T-helper 22 cell (primary cell): Measurements from ENCODE around the gene GNLY.
"Not testable (repeated sequence)": the region's sequence is repeated elsewhere in the genome, so short reads cannot be mapped to it uniquely, and the experiment has no call there.

Experiments used
- DNase-seq: peaks from one replicate; pipeline ENCODE4 v3.0.0-alpha.2; 2020; ENCODE audit warnings: low read depth

Gene GNLY

DNA sequence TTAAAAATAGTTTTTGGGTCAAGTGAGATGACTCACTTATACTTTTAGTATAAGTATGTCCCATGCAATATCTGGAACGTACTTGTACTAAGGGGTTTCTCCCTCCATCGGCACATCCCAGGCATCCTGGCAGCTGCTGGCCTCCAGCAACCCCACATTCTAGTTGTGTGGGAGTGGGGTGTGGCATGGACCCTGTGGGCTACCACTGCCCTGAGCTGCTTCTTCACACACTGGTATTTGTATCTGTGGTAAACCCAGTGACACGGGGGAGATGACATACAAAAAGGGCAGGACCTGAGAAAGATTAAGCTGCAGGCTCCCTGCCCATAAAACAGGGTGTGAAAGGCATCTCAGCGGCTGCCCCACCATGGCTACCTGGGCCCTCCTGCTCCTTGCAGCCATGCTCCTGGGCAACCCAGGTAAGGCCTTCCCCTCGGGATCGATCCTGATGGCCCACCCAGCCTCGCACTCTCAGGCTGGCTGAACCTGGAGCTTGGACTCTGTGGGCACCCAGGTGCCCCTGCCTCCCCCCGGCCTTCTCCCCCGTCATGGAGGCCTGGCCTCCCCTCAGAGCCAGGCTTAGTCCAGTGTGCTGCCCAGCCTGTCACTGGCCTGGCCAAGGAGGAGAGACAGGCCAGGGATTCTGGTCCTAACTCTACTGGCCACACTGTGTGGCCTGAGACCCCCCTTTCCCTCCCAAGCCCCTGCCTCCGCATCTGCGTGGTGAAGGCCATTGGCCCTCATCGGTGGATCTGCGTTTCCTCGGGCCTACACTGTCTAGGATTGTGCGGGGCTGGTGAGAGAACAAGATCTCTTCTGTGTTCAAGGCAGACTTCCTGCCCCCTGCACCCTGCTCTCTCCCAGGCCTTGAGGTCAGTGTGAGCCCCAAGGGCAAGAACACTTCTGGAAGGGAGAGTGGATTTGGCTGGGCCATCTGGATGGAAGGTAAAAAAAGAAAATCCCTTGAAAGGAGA lies at the start of gene GNLY:
Gene GNLY, plus strand, starts transcription at position 307 of the 974 bp plus-strand sequence. Its CDS starts 61 bp downstream, at position 368.
- DNase-seq = no peak

DNA sequence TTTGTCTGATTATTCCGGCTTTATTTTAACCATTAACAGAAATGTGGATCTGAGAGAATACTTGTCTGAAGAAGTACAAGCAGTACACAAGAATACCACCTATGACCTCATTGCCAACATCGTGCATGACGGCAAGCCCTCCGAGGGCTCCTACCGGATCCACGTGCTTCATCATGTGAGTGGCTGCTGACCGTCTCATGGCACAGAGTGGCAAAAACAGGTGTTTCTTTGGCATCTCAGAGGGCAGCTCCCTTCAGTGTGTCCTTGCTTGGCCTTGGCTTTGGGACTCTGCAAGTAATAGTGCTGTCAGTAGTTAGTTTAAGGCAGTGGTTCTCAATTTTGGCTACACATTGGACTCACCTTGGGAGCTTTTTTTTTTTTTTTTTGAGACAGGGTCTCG lies 49.2 kb upstream of the GNLY start:
- no peak for DNase-seq

DNA sequence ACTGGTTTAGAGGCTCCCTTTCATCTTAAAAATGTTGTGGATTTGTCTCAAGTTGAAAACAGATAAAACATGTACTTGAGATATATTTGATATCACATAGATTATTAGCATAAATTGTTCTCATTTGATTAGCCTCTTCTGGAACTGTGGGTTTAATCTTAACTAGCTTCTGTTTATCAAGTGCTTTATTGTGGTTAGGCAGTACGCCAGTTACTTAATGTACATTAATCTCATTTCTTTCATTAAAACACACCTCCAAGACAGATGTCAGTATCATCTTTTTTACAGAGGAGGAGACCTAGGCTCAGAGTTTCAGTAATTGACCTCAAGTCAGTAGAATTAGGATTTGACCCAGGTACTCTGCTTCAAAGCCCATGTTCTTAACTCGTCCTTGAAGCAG lies 48.0 kb upstream of the GNLY start:
- DNase-seq = no peak

DNA sequence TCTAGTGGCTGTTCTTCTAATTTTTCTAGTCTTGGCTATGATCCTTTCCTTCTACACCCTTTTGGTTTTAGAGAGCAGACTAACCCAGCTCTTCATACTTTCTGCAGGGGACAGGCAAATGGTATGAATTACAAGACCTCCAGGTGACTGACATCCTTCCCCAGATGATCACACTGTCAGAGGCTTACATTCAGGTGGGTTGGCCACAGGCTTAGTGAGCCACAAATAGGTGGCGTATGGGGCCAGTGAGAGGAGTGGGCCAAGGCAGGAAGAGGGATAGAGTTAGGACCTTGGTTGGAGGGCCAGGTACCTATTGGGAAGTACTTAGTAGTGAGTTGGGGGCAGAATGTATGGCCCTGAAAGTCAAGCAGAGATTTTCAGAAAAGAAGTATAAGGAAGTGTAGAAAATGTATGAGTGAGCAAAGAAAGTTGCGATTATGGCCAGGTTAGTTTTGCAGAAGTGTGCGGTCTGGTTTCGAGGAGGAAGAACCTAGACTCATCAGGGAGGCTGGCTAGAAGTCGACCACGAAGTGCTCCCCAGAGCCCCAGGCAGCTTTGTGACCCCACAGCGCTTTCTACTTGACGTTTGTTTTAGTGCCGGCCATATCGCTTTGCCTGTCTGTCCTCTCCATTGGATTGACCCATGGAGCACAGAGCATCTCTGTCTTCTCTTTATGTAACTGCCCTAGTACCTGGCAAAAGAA lies 46.2 kb upstream of the GNLY start:
- DNase-seq = no peak

DNA sequence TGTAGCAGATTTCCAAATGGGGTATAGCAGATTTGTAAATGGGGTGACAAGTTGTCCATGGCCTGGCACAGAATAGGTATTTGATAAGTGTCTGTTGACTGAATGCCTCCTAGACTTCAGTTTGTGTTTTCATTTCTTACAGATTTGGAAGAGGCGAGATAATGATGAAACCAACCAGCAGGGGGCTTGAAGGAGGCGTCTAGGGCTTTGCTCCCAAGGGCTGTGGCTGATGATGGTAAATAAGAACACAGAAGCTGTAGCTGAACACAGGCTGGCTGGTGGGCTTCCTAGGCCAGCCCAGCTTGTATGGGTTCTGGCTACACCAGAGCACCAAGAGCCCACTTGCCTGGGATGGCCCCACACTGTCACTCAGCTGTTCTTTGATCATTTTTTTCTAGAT lies 45.5 kb upstream of the GNLY start:
- DNase-seq = no peak

DNA sequence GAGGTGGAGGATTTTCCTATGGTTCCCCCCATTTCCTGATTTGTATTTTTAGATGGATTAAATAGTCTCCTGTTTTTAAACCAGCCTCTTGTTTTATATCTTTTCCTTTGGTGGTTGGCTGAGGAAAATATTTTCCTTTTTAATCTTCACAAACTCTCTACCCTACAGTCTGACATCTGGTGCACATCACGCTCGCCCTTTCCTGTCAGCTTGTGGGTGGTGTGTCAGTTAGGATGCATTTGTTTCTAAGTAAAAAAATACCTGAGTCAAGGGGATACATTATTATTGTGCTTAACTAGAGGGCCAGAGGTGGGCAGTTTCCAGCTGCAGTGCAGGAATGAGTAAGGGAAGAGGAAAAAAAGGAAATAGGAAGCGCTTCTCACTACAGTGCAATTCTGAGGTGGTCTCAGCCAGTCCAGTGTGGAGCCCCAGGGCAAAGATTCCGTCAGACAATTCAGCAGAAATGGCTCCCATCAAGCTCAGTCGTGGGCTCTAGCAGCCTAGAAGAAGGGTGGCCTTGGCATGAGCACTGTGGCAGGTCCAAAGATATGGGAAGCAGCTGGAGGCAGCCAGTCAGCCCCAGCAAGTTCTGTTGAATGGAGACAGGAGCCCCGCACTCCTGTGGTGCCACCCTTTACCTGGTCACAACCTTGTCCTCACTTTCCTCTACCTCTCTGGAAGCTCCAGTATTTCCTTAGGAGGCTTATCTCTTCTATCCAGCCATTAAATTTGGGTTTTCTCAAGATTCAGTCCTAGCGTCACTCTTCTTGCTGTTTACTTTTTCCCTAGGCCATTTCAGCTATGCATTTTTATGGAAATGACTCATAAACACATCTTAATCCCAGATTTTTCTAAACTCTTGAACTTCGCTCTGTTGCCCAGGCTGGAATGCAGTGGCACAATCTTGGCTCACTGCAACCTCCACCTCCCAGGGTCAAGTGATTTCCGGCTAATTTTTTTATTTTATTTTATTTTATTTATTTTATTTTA lies 44.7 kb upstream of the GNLY start:
- DNase-seq = no peak

DNA sequence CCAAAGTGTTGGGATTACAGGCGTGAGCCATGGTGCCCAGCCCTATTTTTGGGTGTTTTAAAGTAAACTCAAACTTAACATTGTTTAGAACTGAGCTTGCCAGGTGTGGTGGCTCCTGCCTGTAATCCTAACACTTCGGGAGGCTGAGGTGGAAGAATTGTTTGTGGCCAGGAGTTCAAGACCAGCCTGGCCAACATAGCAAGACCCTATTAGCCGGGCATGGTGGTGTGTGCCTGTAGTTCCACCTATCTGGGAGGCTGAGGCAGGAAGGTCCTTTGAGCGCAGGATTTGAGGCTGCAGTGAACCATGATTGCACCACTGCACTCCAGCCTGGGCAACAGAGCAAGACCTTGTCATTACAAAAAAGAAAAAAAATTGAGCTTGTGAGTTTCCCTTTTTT lies 43.7 kb upstream of the GNLY start:
- no peak for DNase-seq

DNA sequence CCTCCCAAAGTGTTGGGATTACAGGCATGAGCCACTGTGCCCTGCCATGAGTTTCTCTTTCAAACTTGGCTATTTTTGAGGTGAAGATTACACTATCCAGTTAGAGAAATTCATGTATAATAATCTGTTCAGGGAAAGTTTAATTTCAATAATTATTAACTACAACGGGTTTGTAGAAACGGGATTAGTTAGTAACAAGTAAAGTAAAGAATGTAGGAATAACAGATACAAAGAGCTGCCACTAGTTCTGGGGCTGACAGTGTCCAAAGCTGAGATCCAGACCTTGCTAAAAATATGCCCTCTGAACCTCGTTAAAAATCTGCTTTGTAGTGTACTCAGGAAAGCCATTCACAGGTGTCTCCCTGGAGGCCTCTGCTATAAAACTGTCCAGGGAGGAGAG lies 43.1 kb upstream of the GNLY start:
- DNase-seq = no peak

DNA sequence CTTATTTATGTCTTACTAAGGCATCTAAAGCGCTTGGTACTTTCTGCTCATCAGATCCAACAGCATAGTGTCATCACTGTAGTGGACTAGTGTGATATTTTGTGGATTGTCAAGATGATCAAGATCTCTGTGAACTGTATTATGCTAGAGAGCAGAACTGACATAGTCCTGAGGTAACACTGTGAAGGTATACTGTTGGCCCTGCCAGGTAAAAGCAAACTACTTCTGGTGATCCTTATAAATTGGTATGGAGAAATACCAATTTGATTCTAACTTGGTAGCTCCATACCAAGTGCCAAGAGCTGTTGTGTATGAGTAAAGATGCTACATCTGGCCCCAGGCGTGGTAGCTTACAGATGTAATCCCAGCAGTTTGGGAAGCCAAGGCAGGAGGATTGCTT lies 42.1 kb upstream of the GNLY start:
- no peak for DNase-seq

DNA sequence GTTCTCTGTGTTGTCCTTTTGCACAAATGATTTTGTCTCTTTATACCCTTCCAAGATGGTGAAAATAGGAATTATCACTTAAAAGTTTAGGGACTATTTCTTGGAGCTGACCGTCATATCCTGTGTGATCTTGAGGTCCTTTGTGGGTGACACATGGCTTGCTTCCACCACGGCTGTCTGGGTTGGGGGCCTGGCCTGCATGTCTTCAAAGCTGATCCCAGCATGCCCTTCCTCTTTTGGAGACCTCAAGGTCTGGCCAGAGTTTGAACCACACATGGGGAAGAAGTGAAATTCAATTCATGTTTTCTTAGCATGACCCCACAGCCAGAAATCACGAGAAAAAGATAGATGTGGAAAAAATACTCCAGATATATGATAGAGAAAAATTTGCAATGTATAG lies 40.2 kb upstream of the GNLY start:
- DNase-seq = no peak

DNA sequence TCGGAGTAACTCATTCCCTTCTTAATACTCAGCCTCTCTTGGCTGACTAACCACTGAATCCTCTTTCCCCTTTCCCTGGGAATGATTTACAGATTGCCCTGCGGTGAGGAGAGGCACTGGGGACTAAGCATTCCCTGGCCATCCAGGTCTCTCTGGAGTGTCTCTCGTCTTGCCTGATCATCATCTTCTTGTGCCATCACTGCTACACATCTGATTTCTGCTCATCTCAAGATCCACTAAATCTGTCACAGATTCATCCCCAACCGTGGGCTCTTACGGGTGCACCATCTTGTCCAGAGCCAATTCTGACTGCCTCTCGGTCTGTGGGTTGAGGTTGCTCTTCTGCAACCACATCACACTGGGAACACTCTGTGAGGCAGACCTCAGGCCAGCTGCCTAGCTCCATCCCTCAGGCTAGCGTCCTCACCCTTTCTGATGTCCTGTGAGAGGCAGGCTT lies 38.2 kb upstream of the GNLY start:
- no peak for DNase-seq

DNA sequence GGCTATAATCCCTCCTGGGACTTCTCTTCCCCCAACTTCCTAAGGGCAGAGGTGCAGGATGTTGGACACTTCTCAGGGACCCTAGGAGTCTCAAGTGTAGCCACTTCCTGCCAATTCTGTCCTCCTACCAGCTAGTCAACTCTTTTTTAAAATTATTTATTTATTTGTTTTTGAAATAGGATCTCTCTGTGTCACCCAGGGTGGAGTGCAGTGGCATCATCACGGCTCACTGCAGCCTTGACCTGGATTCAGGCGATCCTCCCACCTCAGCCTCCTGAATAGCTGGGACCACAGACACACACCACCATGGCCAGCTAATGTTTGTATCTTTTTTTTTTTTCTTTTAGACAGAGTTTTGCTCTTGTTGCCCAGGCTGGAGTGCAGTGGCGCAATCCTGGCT lies 37.7 kb upstream of the GNLY start:
- no peak for DNase-seq

DNA sequence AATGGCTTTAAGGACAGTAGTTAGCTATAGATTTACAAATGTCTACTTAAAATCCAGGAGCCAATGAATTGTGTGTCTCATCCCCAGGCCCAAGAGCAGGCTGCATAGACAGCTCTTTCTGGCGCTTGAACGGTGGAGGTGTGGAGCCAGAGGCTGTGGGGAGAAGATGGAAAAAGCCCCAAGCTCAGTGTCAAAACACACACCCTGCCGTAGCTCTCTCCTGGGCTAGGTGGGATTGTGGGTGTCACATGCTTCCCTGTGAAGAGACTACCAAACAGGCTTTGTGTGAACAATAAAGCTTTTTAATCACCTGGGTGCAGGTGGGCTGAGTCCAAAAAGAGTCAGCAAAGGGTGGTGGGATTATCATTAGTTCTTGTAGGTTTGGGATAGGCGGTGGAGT lies 36.8 kb upstream of the GNLY start:
- DNase-seq = not testable (repeated sequence)

DNA sequence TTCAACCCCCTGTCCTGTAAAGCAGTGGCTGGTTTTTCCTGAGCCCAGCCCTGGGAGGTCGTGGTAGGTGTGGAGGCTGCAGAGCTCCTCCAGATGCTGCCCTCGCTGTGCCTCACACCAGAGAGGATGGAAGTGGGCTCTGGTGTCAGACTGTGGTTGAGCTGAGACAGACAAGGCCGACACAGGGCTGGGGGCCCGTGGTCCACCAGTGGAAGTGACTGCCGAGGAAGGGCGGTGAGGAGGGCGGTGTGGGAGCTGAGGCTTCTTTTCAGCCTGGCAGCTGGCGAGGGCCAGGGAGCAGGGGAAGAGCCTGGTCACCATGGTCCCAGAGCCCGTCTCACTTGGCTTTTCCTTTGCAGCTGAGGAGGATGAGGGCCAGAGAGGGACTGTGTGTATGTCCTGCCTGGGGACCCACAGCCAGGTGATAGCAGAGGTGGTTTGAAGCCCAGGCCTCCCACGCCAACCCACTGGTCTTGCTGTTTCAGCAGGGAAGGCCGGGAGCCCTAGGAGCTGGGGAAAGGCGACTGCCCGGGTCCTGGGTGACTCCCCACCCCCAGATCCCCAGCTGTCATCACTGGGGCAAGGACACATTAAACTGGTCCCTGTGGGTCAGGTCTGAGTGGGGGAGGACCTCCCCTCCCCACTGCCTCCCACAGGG lies 34.7 kb upstream of the GNLY start:
- no peak for DNase-seq

DNA sequence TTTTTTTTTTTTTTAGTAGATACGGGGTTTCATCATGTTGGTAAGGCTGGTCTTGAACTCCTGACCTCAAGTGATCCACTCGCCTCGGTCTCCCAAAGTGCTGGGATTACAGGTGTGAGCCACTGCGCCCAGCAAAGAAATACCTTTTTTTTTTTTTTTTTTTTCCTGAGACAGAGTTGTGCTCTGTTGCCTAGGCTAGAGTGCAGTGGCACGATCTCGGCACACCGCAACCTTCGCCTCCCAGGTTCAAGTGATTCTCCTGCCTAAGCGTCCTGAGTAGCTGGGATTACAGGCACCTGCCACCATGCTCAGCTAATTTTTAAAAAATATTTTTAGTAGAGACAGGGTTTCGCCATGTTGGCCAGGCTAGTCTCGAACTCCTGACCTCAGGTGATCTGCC lies 33.9 kb upstream of the GNLY start:
- DNase-seq = not testable (repeated sequence)

DNA sequence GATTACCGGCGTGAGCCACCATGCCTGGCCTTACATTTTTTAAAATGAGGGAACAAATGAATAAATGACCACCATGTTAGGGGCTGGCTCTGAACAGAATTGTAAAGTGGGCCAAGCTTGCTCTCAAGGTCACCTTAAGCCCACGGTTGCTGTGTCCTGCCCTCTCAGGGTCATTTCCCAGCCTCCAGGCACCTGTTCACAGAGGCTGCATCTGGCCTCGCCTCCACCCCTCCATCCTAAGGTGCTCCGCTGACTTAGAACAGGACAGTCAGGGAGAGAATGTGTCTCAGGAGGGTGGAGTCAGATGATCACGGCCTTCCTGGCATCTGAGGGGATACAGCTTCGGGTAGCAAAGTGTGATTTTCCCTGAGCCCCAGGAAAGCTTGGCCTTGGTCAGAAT lies 33.4 kb upstream of the GNLY start:
- DNase-seq = no peak

DNA sequence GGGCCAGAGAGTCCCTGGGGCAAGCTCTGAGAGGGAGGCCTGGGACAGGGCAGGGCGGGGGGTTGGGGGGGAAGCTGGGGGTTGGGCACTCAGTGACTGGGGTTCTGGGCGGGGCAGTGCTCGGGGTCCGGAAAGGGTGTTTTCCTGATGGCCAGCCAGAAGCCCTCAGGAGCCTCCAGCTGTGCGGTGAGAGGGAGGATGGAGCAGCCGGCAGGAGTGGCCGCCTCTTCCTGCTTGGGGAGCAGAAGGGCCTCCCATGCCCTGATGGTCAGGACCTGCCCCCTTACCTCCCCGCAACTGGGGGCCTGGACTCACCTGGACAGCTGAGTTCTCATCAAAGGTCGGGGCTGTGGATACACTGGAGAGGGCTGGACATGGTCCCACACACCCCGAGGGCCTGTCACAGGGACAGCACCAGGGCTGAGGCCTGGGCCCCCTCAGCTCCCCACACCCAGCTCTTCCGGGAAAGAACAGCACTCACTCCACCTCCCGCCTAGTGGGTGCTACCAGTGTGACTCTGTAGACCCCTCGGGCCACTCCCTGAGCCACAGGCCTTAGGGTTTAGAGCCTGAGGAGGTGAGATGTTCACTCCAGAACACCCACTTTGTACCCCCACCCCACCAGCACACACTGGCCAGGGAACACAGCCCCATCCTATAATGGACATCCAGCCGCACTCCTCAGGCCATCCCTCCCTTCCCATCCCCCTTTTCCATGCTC lies 32.9 kb upstream of the GNLY start:
- no peak for DNase-seq

DNA sequence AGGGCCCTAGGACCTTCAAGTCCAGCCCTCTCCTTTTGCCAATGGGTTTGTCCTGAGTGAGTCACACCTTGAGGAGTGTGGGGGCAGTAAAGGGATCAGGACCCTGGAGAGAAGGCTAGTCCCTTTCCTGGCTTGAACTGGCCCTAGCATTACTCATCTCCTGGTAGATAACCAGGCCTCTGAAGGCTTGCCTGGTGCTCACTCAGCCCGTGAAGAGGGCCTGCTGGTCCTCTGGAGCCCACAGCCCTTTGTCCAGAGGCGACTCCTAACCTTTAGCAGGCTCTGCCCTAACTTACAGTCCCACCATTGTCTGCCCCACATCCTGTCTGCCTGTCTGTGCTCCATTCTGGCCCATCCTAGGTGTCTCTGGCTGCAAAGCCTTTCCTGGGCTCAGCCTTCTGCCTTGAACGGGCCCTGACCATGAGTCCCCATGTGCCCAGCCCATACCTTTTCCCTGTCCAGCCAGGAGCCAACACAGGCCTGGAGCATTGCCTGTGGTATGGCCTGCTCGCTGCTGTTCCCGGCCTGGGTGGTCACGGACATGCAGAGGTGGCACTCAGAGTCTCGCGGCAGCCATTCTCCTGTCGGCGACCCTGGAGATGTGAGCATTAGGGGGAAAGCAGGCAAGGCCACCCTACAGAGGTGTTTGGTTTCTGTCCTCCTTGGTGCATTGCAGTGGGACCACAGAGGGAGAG lies 31.1 kb upstream of the GNLY start:
- no peak for DNase-seq

DNA sequence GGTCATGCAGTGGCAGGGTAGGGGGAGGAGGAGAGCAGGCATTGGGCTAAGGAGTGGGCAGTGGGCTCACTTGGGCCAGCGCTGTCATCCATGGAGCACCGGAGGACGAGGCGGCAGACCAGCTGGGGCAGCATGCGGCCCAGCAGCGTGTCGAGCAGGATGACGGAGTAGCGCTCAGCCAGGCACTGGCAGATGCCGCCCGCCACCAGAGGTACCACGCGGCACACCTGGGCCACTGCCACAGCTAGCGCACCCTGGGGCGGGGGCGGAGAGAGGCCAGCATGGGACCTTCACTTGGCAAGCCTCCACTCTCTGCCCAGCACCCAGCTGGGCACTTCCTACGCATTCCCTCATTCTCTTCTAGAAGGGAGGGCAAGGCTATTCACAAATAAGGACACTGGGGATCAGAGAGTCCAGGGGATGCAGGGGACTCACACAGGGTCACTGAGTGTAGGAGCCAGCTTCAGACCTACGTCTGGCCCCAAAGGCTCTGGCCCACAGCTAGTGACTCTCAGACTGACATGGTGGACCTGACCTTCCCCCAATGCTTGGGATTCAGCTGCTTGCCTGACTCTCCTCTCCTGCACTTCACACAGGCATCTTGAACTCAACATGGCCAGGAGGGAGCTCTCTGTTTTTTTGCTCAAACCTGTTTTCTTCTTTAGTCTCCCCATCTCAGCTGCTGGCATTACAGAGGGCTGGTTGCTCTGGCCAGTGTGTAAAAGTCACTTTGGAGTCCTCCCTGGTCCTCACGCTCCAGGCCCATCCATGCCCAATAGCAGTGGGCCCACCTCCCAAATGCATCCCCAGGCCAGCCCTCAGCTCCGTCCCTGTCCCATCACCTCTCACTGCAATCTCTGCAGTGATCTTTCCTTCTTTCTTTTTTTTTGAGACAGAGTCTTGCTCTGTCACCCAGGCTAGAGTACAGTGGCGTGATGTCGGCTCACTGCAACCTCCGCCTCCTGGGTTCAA lies 30.3 kb upstream of the GNLY start:
- no peak for DNase-seq
